ENCODE results near the gene SPIN1. TPM values are rescaled to one million over a fixed set of nuclear protein-coding genes. Genes with fewer than 3 reads are reported as not detected.

Gene SPIN1
- total RNA-seq, 1 experiment from 2014 or later: 80.9 TPM

DNA sequence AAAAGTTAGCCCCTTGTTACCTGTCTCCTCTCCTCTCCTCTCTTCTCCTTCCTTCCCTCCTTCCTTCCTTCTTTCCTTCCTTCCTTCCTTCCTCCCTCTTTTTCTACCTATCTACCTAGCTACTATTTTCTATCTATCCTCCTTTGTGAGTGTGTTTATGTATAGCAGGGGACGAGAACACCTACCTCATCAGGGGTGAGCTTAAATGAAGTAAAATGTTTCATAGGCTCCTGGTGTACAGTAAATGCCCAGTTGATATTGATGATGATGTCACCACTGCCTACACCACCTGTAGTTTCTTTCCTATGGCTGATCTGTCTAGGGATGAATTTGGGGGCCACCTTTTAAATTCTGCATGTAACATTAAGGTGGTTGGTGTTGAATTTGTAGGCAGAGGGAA is 4.3 kb downstream of the SPIN1 start:
- H3K36me3 Mint-ChIP-seq (ENCODE audit: insufficient read depth, unreplicated experiment): peaks cover 16% of the 10 kb centered on the region
- BruUV-seq (replicated peaks): no TSS peak
- peaks cover 31% of the 10 kb centered on the region for H3K4me1 Mint-ChIP-seq (ENCODE audit: insufficient read depth, unreplicated experiment)
- no peaks in the 10 kb centered on the region for H3K27me3 Mint-ChIP-seq (ENCODE audit: insufficient read depth, unreplicated experiment)
- H3K27ac Mint-ChIP-seq (ENCODE audit: low read depth, unreplicated experiment): no peak overlapping the region
- ChIA-PET POLR2A (no interaction called here), CTCF (interaction anchor here (0.5 to 0.9 kb wide), 6 partner anchors 11 to 709 kb away, joined by 3 read pairs; no protein-coding TSS in a partner anchor)
- TF ChIP-seq, protein P1, sequence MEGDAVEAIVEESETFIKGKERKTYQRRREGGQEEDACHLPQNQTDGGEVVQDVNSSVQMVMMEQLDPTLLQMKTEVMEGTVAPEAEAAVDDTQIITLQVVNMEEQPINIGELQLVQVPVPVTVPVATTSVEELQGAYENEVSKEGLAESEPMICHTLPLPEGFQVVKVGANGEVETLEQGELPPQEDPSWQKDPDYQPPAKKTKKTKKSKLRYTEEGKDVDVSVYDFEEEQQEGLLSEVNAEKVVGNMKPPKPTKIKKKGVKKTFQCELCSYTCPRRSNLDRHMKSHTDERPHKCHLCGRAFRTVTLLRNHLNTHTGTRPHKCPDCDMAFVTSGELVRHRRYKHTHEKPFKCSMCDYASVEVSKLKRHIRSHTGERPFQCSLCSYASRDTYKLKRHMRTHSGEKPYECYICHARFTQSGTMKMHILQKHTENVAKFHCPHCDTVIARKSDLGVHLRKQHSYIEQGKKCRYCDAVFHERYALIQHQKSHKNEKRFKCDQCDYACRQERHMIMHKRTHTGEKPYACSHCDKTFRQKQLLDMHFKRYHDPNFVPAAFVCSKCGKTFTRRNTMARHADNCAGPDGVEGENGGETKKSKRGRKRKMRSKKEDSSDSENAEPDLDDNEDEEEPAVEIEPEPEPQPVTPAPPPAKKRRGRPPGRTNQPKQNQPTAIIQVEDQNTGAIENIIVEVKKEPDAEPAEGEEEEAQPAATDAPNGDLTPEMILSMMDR (IDR thresholded peaks at IDR 0.05; ENCODE audit: unreplicated experiment): no peak
- DNase-seq (ENCODE audit: unreplicated experiment): no peak
- no peaks in the 10 kb centered on the region for H3K9me3 Mint-ChIP-seq (ENCODE audit: unreplicated experiment)
- H3K4me3 Mint-ChIP-seq (ENCODE audit: unreplicated experiment): no peak overlapping the region
- intact Hi-C loops (cut with micrococcal nuclease): no loop called here

DNA sequence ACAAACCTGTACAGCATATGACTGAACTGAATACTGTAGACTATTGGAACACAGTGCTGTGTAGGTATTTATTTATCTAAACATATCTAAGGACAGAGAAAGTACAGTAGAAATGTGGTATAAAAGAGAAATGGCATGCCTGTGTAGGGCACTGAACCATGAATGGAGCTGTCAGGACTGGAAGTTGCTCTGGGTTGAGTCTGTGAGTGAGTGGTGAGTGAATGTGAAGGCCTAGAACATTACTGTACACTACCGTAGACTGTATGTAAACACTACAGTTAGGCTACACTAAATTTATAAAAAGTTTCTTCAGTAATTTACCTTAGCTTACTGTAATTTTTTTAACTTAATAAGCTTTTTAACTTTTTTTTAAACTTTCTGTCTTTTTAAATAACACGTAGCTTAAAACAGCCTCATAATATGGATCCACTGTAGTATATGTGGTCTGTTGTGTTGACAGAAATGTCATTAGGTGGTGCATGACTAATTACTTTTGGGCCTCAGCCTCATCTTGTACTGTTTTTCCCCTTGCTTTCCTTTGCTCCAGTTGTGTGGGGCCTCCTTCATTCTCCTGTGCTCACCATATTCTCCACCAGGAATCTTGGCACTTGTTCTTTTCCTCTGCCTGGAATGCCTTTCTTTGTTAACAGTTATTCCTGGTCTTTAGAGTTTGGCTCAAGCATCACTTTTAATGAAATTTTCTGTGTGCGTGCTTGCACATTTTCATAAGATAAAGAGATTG is 8.8 kb downstream of the SPIN1 start:
- Mint-ChIP-seq H3K4me1 (ENCODE audit: insufficient read depth, unreplicated experiment) (peaks cover 29% of the 10 kb centered on the region), H3K4me3 (ENCODE audit: unreplicated experiment) (no peak overlapping the region), H3K27ac (ENCODE audit: low read depth, unreplicated experiment) (peak overlapping the region; percentile 28), H3K27me3 (ENCODE audit: insufficient read depth, unreplicated experiment) (no peaks in the 10 kb centered on the region), H3K9me3 (ENCODE audit: unreplicated experiment) (no peaks in the 10 kb centered on the region), H3K36me3 (ENCODE audit: insufficient read depth, unreplicated experiment) (peaks cover 27% of the 10 kb centered on the region)
- intact Hi-C loops (cut with micrococcal nuclease): no loop called here
- TF ChIP-seq, protein P1 (IDR thresholded peaks at IDR 0.05; ENCODE audit: unreplicated experiment): no peak
- no peak for DNase-seq (ENCODE audit: unreplicated experiment)
- no TSS peak for BruUV-seq (replicated peaks)
- CTCF ChIA-PET: interaction anchor here (1.6 to 1.8 kb wide), 2 partner anchors 290 to 320 kb away, joined by 3 to 6 read pairs; no protein-coding TSS in a partner anchor
- POLR2A ChIA-PET: no interaction called here

DNA sequence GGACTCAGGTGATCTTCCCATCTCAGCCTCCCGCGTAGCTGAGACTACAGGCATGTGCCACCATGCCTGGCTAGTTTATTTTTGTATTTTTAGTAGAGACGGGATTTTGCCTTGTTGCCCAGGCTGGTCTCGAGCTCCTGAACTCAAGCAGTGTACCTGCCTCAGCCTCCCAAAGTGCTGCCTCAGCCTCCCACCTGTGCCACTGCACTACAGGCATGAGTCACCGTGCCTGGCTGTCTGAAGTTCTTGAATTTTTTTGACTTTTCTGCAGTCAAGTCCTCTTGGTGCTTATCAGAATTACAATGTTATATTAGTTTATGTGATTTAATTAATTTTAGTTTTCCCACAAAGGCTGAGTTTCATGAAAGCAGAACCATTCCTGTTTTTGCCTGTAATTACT is 9.8 kb downstream of the SPIN1 start:
- intact Hi-C loops (cut with micrococcal nuclease): no loop called here
- no TSS peak for BruUV-seq (replicated peaks)
- CTCF ChIA-PET: interaction anchor here (0.5 to 1.8 kb wide), 5 partner anchors 29 to 291 kb away, joined by 3 to 7 read pairs (median 3); no protein-coding TSS in a partner anchor
- Mint-ChIP-seq H3K4me3 (ENCODE audit: unreplicated experiment) (no peak overlapping the region), H3K27me3 (ENCODE audit: insufficient read depth, unreplicated experiment) (no peaks in the 10 kb centered on the region), H3K9me3 (ENCODE audit: unreplicated experiment) (no peaks in the 10 kb centered on the region), H3K36me3 (ENCODE audit: insufficient read depth, unreplicated experiment) (peaks cover 27% of the 10 kb centered on the region), H3K27ac (ENCODE audit: low read depth, unreplicated experiment) (no peak overlapping the region), H3K4me1 (ENCODE audit: insufficient read depth, unreplicated experiment) (peaks cover 20% of the 10 kb centered on the region)
- no peak for DNase-seq (ENCODE audit: unreplicated experiment)
- TF ChIP-seq, protein P1 (IDR thresholded peaks at IDR 0.05; ENCODE audit: unreplicated experiment): no peak
- POLR2A ChIA-PET: interaction anchor here (1.1 kb wide), 1 partner anchor 10 kb away, joined by 3 read pairs; the partner anchor contains the start of gene SPIN1

DNA sequence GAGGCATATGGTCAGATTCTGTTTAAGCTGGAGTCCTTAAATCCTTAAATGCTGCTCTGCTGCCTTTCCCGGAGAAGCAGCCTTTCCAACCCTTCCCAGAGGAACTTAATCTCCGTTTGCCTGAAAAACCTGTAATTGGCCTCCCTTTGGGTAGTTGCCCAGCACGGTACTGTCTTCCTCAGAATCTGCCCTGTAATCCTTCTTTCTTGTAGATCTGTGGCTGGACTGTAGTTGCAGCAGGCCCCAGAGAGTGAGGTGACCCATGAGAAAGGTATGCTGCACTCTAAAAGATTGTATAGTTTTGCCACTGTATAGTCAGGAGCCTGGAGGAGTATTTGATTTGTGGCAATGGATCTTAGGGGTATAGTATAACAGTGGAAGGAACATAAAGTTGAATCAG is 11.7 kb downstream of the SPIN1 start:
- peak overlapping the region; percentile 31 for H3K4me3 Mint-ChIP-seq (ENCODE audit: unreplicated experiment)
- ChIA-PET CTCF (interaction anchor here (0.6 to 0.7 kb wide), 2 partner anchors 8 to 142 kb away, joined by 3 to 4 read pairs; no protein-coding TSS in a partner anchor), POLR2A (interaction anchor here (0.7 to 0.9 kb wide), 2 partner anchors 14 to 202 kb away, joined by 3 read pairs; no protein-coding TSS in a partner anchor)
- no TSS peak for BruUV-seq (replicated peaks)
- no peaks in the 10 kb centered on the region for H3K9me3 Mint-ChIP-seq (ENCODE audit: unreplicated experiment)
- peaks cover 25% of the 10 kb centered on the region for H3K36me3 Mint-ChIP-seq (ENCODE audit: insufficient read depth, unreplicated experiment)
- no peak for DNase-seq (ENCODE audit: unreplicated experiment)
- H3K27me3 Mint-ChIP-seq (ENCODE audit: insufficient read depth, unreplicated experiment): no peaks in the 10 kb centered on the region
- intact Hi-C loops (cut with micrococcal nuclease): no loop called here
- TF ChIP-seq, protein P1 (IDR thresholded peaks at IDR 0.05; ENCODE audit: unreplicated experiment): no peak
- H3K4me1 Mint-ChIP-seq (ENCODE audit: insufficient read depth, unreplicated experiment): peaks cover 20% of the 10 kb centered on the region
- peak overlapping the region; percentile 78 for H3K27ac Mint-ChIP-seq (ENCODE audit: low read depth, unreplicated experiment)
